GM12875 (cell line): ENCODE measurements around the gene LSM8.

ENCODE experiments used
- H3K4me3 ChIP-seq: one replicate; pipeline ENCODE4 v1.5.1; 2011; ENCODE audit warnings: low read depth, low read length, control low read depth
- CTCF ChIP-seq: IDR thresholded peaks from 2 replicates; pipeline ENCODE4 v1.5.1; 2011; ENCODE audit warnings: low read depth, mild to moderate bottlenecking, control low read depth, inconsistent platforms, low read length, moderate library complexity, borderline replicate concordance; ENCODE audit not compliant: insufficient read depth

The LSM8 gene

GRCh38 chr7:118182593-118183427 lies 1.2 kb upstream of the LSM8 start:
- TF ChIP-seq CTCF, result no peak
- peak overlapping the region; percentile 77 for H3K4me3 ChIP-seq

DNA sequence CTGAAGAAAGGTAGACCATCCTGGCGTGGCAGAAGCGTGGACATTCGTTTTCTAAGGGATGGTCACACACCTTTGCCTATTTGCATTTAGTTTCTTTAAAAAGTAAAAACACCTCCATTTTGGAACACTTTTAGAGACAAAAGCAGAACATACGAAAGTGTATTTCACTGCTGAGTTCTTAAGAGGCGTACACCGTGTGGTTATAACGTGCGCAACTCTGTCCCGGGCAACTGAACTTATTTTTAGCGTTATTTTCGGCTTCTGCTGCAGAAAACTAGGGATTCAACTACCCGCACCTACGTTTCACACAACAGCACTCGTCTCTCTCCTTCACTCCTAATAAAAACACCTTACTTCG lies 557 bp upstream of the LSM8 start:
- no peak for TF ChIP-seq CTCF
- peak overlapping the region; percentile 77 for H3K4me3 ChIP-seq

GRCh38 chr7:118184565-118184940 lies 589 bp downstream of the LSM8 start:
- no peak for TF ChIP-seq CTCF
- H3K4me3 ChIP-seq, result peak overlapping the region; percentile 77

DNA sequence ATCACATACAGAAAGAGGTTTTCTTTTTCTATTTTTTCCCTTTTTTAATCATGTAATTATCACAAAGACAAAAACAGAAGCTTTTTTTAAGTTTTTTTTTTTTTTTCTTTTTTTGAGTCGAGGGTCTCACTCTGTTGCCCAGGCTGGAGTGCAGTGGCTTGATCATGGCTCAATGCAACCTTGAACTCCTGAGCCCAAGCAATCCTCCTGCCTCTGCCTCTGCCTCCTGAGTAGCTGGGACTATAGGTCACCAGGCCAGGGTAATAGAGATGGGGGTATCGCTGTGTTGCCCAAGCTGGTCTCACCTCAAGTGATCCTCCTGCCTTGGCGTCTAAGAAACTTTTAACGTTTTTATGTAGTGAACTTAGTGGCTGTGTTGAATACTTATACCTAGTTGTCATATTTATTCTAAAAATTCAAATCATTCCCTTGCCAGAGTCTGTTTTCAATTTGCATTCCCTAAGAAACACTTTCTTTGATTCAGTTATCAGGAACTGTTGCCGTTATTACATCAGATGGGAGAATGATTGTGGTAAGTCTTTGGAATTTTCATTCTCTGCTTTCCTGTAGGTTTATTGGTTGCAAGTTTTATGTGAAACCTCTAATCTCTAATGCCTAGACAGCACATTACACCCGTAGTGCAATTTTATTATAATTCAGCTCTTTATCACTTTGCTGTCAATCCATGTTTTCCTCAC lies 1.3 kb downstream of the LSM8 start:
- peak overlapping the region; percentile 77 for H3K4me3 ChIP-seq
- TF ChIP-seq CTCF, result no peak

- TF ChIP-seq CTCF, result no peak
- no peak overlapping the region for H3K4me3 ChIP-seq
Measured at GRCh38 chr7:118186501-118186900, 2.5 kb downstream of the LSM8 start.

DNA sequence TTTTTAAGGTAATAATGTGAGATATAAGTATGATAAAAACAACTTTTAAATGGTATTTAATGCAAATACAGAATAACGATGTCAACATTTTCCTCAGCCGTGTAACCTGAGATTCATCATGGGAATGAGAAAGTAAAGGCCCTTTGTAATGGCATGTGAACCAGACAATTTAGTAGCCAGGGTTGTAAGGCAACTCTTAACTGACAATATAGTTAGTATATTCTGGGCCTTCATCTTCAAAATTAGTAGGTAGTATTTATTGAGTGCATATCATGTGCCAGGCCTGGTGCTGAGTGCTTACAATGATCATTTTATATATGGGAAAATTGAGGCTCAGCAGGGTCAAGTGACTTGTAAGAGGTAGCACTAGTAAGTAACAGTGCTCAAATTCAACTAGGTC lies 10.6 kb downstream of the LSM8 start:
- H3K4me3 ChIP-seq, result no peak overlapping the region
- no peak for TF ChIP-seq CTCF
